HG03280 (cell line): Measurements from ENCODE around the gene CA7.

Experiments
- ATAC-seq: cut with Tn5 transposase; IDR thresholded peaks from one replicate; pipeline ENCODE4 v1.9.1; 2021; ENCODE audit warnings: mild to moderate bottlenecking, moderate library complexity; ENCODE audit not compliant: unreplicated experiment

CA7 gene

GRCh38 chr16:66872943-66873684 lies 28.9 kb downstream of the CA7 start:
- ATAC-seq, result peak; percentile 75

GRCh38 chr16:66873685-66874055 lies 29.5 kb downstream of the CA7 start:
- ATAC-seq, result no peak

- ATAC-seq, result no peak
Observed at GRCh38 chr16:66874079-66874775, 30.0 kb downstream of the CA7 start.

- ATAC-seq, result no peak
Observed at GRCh38 chr16:66878067-66878466, 33.9 kb downstream of the CA7 start.

- peak; percentile 94 for ATAC-seq
Observed at GRCh38 chr16:66880288-66881013, 36.2 kb downstream of the CA7 start, which contains the start of gene PDP2. PDP2 (plus strand) TSS chr16:66880515; CDS start chr16:66884285, 3,770 bp downstream.

- ATAC-seq, result no peak
Observed at GRCh38 chr16:66881014-66881417, 36.8 kb downstream of the CA7 start.

- ATAC-seq, result no peak
Observed at GRCh38 chr16:66881560-66881959, 37.3 kb downstream of the CA7 start.

- ATAC-seq, result no peak
Observed at GRCh38 chr16:66881964-66882508, 37.8 kb downstream of the CA7 start.

GRCh38 chr16:66882702-66883101 lies 38.5 kb downstream of the CA7 start:
- no peak for ATAC-seq

GRCh38 chr16:66885491-66885890 lies 41.3 kb downstream of the CA7 start:
- no peak for ATAC-seq

- no peak for ATAC-seq
Observed at GRCh38 chr16:66886321-66886720, 42.1 kb downstream of the CA7 start.

GRCh38 chr16:66886914-66887313 lies 42.7 kb downstream of the CA7 start:
- ATAC-seq, result no peak

GRCh38 chr16:66888647-66889615 lies 44.7 kb downstream of the CA7 start:
- no peak for ATAC-seq

- no peak for ATAC-seq
Observed at GRCh38 chr16:66889622-66890021, 45.4 kb downstream of the CA7 start.

GRCh38 chr16:66890799-66891198 lies 46.6 kb downstream of the CA7 start:
- ATAC-seq, result no peak

GRCh38 chr16:66891360-66891759 lies 47.1 kb downstream of the CA7 start:
- ATAC-seq, result no peak

GRCh38 chr16:66891797-66892196 lies 47.6 kb downstream of the CA7 start:
- no peak for ATAC-seq

GRCh38 chr16:66894055-66894454 lies 49.8 kb downstream of the CA7 start:
- ATAC-seq, result no peak

- ATAC-seq, result peak; percentile 70
Observed at GRCh38 chr16:66894948-66895688, 50.9 kb downstream of the CA7 start.

GRCh38 chr16:66895689-66895979 lies 51.4 kb downstream of the CA7 start:
- ATAC-seq, result no peak
